GM21576 (cell line): ENCODE results near the gene ZFP36L1.

Source experiments
- ATAC-seq: cut with Tn5 transposase; IDR thresholded peaks from one replicate; pipeline ENCODE4 v1.9.1; 2021; ENCODE audit warnings: mild to moderate bottlenecking, moderate library complexity; ENCODE audit not compliant: unreplicated experiment

ZFP36L1 gene

DNA sequence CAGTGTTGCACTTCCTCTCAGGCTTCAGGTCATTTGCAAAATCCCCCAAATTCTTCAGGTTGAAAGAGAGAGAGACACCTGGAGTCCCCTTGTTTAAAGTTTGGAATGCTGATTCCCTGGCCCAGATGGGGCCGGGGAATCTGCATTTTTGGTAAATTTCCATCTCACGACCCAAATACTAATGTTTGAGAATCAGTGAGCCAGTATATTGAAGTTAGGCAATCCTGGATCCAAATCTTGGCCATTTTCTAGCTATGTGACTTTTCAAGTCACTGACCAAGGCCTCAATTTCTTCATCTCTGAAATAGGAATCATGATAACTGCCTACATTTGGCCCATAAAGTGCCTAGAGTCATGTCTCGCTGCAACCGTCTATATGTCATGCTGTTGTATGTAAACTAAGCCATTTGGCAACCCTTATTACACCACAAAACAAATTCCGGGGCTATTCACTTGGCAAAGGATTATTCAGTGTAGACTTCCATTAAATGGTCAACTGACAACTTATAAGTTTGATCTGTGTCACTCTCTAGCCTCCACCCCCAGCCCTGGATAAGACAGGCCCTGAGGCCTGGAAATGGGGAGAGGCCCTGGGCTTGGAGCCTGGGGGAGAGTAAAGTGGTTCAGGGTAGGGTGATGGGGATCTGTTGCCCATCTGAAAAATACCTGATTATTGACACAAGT is 3.7 kb upstream of the ZFP36L1 start:
- ATAC-seq, result no peak

DNA sequence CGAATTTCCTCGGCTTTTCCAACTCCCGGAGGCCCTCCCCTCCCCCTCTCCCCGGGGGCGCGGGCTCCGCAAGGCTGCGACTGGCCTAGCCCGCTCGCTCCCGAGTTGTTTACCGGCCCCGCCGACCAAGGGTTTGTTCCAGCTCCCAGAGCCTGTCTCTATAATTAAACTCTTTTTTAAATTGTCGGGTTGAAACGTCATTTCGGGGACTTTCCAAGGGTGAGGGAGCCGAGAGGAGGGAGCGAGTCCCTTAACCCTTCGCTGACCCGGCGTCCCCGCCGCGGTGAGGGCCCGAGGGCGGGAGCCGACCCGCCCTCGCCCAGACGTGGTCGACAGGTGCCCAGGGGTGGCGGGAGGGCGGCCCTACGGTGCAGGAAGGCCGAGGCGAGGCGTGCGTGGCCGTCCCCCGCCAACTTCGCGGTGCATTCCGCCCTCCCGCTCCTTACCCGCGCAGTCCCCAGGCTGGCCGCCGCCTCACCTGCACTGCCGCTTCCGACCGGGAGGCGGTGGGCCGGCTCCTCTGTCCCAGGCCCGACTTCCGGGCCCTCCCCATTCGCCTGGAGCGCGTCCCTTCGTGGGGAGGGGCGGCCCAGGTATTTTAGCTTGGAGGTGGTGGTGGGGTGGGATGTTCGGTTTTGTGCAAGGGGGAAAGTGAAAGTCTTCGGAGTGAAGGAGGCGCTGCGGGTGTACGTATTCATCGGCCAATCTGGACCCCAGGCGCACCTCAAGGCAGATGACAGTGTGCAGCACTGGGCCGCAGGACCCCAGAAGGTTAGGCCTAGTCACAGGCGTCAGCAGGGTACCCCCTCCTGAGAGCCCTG is 2.9 kb upstream of the ZFP36L1 start:
- peak; percentile 31 for ATAC-seq

DNA sequence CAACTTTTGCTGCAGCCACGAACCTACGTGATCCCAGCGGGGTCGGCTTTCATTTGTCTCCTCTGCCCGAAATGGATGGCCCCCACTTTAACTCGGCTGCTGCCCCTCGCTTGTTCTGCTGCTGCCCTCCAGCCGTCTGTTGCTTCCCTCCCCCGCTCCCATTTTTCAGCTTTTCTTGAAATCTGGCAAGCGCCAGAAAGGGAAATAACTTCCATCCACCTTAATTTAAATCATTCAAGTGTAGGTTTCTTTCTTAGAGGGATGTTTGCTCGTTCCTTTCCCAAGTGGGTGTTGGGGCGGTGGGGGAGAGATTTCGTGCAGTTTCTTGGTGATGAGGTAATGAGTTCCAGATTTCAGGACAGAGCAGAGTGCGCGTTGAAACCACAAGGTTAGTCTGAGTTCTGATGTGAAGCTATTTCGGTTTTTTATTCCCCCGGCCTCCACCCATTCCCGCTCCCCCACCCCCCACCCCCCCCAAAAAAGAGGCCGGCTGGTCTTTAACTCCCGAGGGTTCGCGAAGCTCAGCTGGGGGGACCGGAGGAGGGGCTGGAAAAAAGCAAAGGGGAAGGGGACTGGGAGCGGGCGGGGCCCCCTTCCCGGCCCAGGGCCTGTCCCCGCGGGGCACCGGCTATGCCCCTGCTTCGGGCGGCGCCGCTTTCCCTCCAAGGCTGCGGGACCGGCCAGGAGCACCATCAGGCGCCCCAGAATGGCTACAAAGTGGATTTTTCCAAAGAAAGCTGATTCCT is 2.2 kb upstream of the ZFP36L1 start:
- ATAC-seq, result no peak

DNA sequence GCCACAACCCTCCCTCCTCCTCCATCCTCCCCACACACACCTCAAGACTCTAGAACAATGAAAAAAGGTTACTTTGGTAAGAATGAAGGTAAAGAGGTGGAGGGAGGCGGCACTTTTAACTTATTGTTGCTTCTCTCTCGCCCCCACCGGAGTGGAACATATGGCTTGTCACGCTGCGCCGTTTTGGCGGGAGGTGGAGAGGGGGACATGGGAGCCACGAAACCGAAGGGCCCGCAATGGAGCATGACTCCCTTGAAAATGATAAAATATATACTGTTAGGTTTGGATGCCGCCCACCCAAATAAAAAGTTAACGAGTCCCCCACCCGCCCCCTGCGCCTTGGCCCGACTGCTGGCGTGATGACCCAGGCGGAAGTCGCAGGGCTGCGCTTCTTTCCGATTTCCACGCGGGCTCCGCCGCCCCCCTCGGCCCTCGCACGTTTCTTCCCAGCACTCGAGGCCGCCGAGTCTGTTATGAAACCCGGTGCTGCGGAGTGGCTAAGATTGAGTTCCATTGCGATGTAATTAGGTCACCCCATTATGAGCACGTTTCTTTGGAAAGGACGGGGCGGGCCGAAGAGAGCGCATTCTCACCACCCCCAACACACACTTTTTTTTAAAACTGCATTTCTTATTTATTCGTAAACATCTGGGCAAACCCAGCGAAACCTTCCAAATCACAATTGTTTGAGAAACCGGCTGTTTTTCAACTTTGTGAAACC is 1.4 kb upstream of the ZFP36L1 start:
- ATAC-seq, result no peak

DNA sequence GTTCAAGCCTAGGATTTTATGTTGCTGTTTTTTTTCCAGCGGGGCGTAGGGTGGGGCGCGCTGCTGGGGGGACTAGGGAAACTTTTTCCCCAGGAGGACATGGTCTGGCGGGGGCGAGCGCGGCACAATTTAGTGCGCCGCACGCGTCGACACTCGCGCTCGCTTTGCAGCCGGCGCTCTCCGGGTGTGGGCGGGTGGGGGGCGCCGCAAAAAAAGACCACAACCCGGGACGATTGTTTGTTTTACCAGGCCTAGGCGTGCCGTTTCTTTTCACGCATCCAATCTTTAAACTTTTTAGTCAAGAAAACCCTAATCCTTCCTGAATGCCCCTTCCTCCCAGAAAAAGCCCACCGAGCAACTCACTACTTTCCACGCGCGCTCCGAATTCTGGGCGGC is 865 bp upstream of the ZFP36L1 start:
- no peak for ATAC-seq

DNA sequence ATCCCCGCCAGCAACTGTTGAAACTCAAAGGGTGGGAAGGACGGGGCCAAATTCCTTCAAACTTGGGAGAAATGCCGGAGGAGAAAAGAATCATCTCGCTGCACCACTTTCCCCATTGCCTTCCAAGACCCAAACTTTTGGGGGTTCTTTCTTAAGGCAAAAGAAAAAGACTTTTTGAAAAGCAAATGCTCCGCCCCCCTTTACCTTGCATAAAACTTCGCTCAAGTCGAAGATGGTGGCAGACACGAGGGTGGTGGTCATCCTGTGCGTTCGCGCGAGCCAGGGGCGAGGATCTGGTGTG is 239 bp downstream of the ZFP36L1 start:
- no peak for ATAC-seq

DNA sequence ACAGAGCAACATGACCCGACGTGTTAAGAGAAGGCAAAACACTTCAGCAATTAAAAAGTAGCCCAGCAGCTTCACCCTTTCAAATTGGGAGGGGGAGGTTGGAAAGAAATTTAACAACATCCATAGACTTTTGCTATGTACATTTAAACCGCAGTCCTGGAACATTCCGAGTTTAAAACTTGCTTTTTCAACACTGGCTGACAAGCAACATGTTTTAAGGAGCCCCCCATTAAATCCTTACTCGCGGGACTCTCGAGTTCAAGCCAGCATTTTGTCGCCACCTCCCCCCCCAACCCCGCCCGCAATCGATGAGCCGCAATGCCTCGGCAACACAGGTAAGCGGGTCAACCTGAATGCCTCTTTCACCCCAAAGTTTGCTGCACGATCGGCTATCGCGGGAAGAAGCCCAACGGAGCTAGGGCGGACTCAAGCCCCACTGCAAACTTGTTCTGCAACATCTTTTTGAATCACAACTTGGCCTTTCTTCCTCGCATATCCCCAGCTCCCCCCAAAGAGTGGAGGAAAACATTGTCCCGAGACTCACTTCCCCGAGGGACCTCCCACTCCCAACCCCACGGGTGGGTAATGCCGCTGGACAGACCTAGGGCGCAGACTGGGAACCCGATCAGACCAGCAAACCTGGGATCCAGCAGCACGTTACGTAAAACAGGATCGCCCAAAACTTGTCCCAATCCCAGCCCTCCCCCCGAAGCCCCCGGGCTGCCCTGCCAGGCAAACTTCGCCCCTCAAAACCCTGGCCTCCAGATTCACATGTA is 777 bp downstream of the ZFP36L1 start:
- no peak for ATAC-seq

DNA sequence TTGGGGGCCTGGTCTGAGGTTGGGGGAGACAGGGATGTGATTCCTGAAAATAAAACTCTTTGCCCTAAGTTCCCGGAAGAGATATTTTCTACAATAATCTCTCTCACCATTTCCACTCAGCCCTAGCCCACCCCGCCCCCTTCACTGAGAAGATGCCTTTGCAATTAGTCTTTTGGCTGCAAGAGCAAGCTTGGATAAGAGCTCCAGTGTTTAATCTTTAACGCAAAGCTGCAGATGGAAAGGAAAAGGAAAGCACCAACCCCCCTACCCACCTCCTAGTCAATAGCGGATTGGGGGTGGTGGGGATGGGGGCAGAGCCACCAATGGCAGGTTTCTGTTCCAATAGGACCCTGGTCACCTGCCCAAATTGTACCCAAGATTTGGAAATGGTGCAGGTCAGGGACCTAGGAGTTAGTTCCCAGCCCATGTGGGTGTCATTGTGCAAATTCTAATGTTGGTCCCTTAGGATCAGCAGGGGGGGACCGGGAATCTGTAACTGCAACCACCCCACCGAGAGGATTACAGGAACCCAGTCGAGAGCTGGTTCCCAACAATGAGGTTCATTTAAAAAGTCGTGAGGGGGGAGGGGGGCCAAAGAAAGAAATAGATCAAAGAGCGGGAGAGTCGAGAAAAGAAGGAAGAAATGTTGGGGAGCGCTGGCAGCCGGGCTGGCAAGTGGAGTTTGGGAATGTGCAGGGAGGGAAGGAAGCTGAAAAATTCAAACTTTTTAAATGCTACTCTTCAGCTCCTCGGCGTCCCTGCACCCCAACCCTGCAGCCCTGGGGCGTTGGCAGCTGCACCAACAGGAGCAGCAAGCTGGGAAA is 1.6 kb downstream of the ZFP36L1 start:
- ATAC-seq, result no peak

DNA sequence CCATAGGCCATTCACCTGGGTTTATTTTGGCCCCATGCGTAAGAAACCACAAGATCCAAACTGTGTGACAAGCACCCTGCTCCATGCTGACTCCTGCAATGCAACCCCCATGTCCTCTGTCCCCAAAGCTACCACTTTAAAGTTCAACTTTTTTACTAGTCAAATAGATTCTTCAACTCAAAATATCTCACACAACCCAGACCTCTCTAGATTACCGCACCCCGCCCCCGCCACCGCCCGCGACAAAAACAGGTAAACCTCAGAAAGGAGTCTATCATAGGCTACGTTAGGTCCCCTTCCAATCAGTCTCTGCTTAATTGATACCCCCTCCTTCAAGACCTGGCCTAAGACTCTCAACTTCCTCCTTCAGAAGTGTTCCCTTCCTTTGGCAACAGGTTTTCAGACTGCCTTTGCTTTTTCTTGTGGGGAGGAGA is 2.2 kb downstream of the ZFP36L1 start:
- ATAC-seq, result no peak

DNA sequence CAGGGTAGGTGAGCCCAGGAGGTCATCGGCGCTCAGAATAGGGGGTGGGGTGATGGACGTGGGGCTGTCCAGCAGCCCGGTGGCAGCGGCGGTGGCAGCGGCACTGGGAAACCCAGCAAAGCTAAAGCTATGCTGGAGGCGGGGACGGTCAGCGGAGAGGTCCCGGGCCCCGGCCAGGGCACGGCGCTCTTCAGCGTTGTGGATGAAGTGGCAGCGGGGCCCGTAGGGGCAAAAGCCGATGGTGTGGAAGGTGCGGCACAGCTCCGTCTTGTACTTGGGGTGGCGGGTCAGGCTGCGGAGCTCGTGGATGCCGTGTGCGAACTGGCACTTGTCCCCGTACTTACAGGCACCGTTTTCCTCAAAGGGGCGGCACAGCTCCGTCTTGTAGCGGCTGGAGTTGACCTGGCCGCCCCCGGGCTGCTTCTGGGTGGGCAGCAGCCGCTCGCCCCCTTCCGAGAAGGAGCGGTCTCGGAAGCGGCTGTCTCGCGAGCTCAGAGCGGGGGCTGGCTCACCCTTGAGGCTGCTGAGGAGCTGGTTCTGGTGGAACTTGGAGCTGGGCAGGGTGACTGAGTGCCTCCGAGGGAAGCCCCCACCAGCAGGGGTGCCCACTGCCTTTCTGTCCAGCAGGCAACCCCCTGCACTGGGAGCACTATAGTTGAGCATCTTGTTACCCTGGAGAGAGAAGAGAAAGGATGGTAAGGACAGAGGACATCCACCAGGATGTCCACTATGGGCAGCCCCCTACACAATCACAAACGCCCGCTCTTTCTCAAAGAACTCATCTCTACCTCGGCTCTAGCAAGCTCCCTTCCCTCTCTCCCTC is 2.8 kb downstream of the ZFP36L1 start:
- no peak for ATAC-seq

DNA sequence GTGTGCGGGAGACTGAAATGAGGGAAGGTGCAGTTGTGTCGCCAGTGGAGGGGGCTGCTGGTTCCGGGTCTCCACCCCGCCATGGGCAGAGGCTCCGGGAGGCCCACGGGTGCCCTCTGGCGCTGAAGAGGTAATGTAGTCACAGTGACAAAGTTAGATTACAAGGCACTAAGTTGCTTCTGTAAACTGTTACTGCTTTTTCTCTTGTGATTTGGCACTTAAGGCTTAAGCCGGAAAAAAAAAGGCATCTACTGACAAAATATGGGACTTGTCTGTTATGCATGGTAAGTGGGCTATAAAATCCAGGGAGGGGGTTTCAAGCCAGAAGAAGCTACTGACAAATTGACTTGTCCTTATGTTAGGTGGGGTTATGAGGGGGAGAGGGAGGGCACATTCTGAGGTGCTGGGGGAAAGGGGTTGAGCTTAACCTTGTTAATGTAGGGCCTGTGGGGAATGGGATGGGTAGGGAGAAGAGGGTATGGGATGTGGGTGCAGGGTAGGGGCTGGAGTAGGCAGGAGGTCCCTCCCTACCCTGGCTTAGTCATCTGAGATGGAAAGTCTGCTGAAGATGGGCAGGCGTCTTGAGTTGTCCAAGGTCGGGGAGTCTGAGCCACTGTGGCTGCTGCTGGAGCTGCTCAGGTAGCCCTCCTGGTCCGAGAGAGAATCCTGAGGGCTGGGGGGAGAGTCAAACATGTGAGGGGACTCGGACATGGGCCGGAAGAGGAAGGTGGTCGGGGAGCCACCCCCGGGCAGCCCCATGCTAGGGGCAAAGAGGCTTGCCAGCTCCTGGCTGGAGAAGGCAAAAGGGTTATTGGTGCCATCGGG is 3.7 kb downstream of the ZFP36L1 start:
- no peak for ATAC-seq

DNA sequence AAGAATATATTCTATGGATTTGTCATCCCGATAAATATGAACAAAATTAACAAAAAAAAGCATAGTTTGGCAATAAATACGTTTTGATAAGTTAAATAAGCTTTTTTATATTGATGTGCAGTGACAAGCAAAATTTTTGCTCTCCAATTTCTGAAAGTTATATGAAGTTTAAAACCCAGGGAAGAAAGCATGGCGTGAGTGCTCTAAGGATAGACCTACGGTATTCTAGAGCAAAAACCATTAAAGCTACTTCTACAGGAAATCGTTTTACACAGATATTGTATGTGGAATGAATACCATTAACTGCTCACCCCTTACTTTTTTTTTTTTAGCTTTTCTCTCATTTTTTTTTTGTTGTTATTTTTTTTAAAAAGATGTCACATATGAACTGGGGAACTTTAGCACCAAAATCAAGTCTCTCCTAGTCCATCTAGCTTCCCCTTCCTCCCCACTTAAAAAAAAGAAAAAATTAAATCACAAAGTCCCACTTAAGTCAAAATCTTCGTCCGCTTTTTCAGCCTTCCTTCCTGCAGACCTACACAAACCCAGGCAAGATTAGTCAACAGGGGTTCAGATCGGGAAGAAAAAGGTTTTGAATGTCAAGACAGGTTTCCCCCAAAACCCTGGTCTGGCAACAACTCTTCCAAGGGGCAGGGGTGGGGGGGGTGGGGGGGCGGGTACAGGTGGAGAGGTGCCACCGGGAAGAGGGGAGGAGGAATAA is 4.4 kb downstream of the ZFP36L1 start:
- ATAC-seq, result no peak

DNA sequence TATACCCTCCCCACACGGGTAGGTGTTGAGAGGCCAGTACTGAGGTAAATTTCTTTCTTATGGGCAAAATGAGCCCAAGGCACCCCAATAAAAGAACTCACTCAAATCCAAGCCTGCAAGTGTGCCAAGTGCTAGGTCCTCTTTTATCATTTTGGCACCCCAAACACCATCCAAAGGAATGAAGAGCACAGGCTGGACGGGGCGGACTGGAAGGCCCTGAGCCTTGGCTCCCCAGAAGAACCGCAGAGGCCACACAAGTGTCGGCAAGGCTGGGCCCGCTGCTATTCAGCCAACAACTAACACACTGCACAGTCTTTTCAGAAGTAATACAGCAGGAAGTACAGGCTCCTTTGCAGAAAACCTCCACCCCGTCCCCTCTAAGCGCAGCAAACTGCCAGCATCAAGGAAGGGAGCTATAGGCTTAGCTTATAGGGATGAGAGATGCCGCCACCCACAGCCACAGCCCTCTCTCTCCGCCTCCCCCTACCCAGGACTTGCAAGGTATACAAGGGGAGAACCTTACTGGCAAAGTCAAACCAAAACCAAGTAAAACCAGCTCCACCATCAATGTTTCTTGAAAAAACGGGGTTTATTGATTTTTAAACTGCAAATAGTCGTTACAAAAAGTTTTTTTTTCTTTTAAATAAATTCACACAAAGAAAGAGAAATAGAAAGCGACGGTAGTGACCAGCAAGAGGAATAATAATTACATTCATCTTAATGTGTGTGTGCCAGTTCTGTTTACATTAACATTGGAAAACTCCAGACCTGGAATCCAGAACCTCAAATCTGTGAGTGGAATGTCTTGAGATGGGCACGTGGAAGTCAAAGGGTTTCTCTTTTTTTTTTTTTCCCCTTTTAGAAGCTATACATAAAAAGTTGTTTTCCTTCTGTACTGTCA is 5.5 kb downstream of the ZFP36L1 start:
- no peak for ATAC-seq

DNA sequence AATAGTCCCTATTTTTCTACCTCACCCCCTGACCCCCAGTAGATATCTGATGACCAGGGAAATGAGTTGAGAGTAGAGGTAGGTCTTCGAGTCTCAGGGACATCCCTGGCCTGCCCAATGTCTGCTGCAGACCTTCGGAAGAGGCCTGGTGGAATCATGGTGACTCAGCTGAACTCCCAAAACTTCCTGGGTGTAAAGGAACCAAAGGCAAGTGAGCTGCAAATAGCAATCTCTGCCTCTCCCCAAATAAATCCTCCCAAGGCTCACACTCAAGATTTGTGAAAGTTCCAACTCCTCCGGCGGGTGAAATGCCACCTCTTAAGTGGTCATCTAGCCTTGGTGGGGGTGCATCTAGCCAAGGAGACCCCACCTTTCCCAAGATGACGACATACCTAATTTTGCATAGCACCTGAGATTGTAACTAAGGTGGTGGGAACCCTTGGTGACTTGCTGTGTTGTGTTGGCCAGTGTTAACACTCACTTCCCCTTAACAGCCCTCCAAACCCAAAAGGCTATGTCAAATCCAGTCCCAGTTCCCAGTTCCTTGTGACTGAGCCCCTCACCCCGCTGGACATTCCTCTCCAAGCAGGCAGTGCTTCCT is 6.3 kb downstream of the ZFP36L1 start:
- no peak for ATAC-seq

DNA sequence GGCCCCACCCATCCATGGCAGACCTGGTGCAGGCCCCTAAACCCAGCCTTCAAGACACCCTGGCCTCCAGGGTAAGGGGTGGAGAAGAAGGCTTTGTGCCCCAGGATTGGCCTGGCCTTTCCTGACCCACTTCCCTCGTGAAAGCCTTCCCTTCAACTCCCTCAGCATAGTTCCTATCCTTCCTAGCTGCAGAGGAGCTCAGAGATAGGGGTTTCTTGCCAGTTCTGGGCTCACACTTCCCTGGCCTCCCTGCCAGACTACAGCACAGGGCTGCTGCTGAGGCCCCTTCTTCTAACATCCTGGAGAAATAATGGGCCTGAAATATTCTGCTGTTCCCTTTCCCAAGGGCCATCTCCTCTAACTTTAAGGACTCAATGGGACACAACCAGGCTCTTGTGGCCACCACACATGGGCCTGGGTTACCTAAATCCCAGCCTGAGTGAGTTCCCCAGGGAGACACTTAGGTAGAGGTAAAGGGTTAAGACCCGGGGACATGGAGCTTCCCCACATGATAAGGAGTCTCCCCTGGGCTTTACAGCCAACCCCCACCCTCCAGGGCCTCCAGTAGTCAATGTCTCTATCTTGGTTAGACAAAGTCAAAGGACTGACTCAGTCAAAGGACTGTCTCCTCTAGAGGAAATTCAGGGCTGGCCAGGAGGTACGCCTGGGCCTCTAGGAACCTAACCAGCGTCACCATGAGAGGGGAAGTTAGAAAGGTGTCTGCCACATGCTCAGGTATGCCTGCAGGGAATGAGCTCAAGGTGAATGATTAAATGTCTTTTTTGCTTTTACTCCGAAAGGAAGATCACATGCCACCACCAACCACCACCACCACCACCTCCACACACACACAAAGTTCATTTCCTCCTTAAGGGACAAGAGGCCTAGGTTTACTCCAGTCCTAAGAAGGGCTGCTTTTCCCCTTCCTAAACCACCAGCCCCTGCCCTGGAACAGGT is 7.1 kb downstream of the ZFP36L1 start:
- no peak for ATAC-seq
